GM21737 (cell line): ENCODE data around the gene NHS.

Source experiments
- ATAC-seq: cut with Tn5 transposase; IDR thresholded peaks from one replicate; pipeline ENCODE4 v1.9.1; 2021; ENCODE audit warnings: mild to moderate bottlenecking, moderate library complexity; ENCODE audit not compliant: unreplicated experiment

The NHS gene

DNA sequence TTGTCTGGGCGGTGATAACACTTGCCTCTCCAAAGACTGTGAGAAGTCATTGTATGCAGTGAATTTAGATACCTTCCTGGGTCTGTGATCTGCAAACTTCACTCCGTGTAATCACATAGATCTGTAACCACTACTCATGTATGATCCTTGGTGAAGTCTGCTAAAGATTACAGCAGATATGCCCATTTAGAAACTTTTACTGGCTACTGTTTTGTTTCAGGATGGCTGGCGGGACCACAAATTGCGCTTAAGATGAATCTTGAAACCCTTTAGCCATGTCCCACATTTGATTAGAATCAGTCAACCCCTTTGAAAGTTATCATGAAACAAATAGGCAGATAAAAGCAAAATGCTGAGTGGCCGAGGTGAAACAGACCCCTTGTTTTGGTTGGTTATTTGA lies 235.8 kb downstream of the NHS start:
- no peak for ATAC-seq

DNA sequence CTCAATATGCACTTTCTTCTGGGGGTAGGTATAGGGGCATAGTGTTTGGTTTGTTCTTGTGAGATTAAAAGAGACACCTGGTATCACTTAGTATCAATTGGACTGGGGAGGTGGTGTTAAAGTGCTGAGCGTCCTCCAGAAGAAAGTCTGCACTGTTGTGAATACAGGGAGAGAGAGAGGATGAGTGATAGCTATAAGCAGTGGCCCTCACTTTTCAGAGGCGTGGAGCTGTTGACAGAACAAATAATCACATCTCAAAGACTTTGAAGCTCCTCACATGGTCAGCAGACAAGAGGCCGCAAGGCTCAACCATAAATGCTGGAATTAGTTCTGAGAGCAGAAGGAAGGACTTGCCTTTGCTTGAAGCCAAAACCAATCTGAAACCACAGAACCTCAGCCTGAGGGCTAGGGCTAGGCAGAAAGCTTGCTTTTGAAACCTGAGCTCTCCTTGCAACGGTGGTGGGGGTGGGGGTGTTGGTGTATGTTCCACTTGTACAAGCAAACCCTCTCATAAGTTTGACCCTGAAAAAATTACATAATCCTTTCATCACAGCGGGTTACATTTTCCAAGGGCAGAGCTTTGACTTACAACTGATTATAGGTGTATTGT lies 239.1 kb downstream of the NHS start:
- ATAC-seq = no peak

DNA sequence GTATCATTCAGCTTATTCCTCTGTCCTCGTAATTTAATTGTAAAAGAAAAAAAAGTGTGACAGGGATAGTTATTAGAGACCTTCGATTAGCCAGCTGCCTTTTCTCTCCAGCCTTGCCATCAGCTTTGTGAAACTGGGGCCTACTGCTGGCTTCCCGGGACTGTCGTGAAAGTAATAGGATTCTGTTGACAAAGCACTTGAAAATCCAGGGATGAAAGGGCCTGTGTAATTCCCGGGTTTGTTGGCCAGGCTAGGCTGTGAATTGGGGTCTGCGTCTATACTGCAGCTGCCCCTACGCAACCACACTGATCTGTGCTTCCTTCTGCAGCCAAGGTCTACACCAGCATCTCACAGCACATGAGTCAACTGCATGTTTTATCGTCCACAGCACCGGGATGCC lies 241.9 kb downstream of the NHS start:
- ATAC-seq = no peak

GRCh38 chrX:17617806-17618205 lies 242.8 kb downstream of the NHS start:
- no peak for ATAC-seq

- ATAC-seq = no peak
These were observed 246.7 kb downstream of the NHS start for GRCh38 chrX:17621566-17622270.

DNA sequence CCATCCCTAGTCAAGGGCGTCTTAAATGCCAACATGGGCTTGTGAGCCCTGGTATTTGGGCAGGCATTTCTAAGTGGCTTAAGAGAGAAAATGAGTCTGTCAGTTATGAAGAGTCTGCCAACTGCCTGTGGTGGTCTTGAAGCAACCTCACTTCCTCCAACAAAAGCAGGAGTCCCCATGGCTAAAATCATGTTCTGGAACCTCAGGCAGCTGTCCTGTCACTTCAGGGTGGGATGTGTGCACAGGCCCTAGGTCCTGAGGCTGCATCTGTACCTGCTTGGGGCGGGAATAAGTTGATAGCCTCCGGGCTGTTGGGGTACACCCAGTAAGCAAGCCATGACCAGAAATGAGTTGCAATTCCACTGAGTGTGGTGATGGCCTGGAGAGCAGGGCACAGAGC lies 247.3 kb downstream of the NHS start:
- ATAC-seq = no peak

DNA sequence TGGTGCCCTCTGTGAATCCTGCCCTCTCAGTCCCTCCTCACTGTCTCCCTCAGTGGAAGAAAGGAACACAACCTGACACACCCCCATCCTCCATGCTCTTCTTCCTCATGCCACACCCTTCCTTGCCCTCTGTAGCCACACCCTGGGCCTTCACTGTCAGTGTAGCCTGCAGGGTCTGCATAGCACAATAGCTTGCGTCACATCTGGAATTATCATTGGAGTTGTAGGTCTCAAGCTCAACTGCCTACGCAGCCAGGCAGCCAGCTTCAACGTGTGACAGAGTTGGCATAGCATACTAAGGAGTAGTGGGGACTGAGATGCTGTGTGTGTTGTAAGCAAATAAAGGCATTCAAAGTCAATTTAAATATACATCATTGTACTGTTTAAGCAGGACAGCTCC lies 248.8 kb downstream of the NHS start:
- no peak for ATAC-seq

DNA sequence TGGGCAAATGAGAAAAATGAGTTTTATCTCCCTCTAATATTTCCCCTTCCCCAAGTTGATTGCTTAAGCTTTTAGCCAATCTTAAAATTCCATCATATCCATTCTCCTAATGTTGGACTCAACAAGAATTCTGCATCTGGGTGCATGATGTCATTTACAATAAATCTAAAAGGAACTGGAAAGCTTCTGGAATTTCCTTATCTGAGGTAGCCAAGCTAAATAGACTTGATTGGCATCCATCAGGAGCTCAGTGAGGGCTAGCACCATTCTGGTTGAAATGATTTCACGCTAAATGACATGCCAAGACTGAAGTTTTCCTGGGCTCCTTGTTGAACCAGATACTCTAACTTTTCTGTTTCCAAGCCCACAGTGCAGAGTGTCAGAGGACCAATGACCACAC lies 252.0 kb downstream of the NHS start:
- no peak for ATAC-seq

DNA sequence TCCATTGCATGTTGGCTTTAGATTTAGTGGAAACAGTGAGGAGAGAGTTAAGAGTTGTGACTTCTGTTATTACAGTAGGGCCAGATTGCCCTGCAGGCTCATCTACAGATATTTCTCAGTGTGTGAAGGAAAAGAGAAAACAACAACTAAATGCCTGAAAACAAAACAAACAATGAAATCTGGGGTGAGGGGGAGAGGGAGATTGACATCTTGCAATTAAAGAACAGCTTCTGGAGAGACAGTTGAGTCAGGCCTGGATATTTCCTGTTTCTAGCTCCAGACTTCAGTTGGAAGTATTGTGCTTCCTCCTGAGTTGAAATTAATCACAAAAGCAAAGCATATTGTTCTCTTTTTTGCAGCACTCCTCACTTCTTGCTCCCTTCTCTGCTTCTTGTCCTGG lies 254.0 kb downstream of the NHS start:
- ATAC-seq = no peak

DNA sequence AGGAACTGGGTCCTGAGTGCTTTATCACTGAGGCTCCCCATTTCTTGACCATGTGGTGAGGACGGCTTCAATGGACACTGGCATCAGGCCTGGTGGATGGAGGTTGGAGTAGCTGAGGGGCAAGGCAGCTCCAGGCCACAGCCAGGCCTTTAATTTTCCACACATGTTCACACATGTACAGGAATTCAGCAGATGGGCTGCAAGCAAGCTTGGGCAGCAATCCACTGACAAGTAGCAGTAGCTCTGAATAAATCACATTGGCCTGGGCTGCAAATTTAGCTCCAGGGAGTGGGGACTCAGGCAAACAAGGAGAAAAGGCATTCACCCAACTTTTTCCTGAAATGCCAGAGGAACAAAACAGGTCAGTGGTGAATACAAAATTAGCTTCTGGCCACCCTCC lies 254.5 kb downstream of the NHS start:
- no peak for ATAC-seq

- no peak for ATAC-seq
These were observed 256.6 kb downstream of the NHS start for GRCh38 chrX:17631647-17632046.

- ATAC-seq = no peak
These were observed 257.9 kb downstream of the NHS start for GRCh38 chrX:17632942-17633341.

DNA sequence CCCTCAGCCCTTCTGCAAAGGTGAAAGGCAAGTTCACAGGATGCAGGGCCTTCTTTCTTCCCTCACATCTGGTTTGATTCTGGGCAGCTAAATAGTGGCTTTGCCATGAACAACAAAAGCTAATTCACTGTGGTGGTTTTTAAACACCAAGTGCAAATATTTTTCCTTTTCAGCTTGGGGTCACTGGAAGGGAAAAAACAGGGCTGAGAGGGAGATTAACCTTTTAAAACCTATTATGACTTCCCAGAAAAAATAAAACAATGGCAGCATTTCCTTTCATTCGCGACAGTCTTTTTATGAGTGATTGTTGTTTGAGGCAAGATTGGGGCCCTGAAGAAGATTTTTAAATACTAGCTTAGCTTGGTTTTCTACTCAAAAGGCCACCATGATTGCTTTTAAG lies 258.5 kb downstream of the NHS start:
- ATAC-seq = no peak

- ATAC-seq = no peak
These were observed 259.7 kb downstream of the NHS start for GRCh38 chrX:17634542-17635207.

GRCh38 chrX:17635231-17635630 lies 260.2 kb downstream of the NHS start:
- no peak for ATAC-seq

DNA sequence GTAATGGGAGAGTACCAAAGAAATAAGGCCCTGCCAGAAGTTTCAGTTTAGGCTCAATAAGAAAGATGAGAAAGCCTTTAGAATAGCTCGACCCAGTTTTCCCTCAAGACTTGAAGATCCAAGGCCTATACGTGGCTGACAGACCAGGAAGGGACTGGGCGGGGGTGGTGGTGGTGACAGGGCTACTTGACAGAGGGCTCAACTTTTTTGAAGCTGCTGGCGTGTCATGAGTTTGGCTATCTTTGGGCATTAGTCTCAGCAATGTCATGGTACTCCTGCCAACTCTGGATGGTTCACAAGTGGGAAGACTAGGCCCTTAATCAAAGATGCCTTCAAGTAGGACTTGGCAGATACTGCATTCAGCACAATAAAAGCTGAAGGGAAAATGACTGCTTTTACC lies 262.2 kb downstream of the NHS start:
- ATAC-seq = no peak

- ATAC-seq = no peak
These were observed 263.7 kb downstream of the NHS start for GRCh38 chrX:17638731-17639130.

GRCh38 chrX:17642891-17643290 lies 267.9 kb downstream of the NHS start:
- ATAC-seq = no peak

GRCh38 chrX:17643528-17643927 lies 268.5 kb downstream of the NHS start:
- ATAC-seq = no peak

GRCh38 chrX:17644001-17644400 lies 269.0 kb downstream of the NHS start:
- no peak for ATAC-seq

DNA sequence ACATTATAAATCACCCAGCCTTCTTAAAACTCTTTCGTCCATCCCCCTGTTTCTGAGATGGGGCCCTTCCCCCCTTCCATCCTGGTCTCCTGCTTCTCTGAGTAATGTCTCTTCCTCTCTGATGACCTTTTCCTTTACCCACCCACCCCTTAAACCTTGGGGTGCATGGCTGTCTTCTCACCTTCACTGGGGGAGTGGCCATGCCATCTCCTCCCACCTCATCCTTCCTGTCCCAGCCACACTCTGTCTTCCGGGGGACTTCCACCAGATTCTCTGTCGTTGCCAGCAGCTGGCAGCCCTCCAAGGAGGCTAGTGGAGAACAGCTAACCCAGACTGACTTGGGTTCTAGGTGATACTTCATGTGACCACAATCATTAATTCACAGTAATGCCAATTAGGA lies 279.1 kb downstream of the NHS start:
- ATAC-seq = no peak

- ATAC-seq = no peak
These were observed 280.4 kb downstream of the NHS start for GRCh38 chrX:17655211-17656034.
